HCT116 (cell line): ENCODE data around the gene MOB4. TPM values are rescaled to one million over a fixed set of nuclear protein-coding genes. Genes with fewer than 3 reads are reported as not detected.
A peak's percentile ranks its signal among the peaks of the same experiment; 100 is the strongest.

Experiments used
- ATAC-seq: fragments of 200-7000 bp; cut with Tn5 transposase; 2 replicates; pipeline ENCODE4 v1.9.1; 2020; ENCODE audit warnings: mild to moderate bottlenecking, moderate library complexity
- BruUV-seq: library from RNA; stranded (reverse); fragments of 400-500 nt; replicated peaks from 2 replicates; lab custom pipeline; 2021; lab: Mats Ljungman, UMichigan
- CTCF ChIA-PET: fragments of 300-600 bp; sonication (Branson Sonifier 250); formaldehyde crosslinking; loops from one replicate; lab custom pipeline; 2021; ENCODE audit warnings: antibody characterized with exemption; lab: Charles Lee
- POLR2A ChIA-PET: fragments of 300-600, 350-600 bp; sonication (Branson Sonifier 250); formaldehyde crosslinking; loops from one replicate; lab custom pipeline; 2021; ENCODE audit warnings: antibody characterized with exemption; lab: Charles Lee
- RAD21 ChIA-PET, 2 experiments: fragments of 300-600 bp; sonication (Branson Sonifier 250); formaldehyde crosslinking; loops; one replicate each; lab custom pipeline; 2023; ENCODE audit warnings: low total read pairs in 2 of 2; ENCODE audit not compliant: uncharacterized antibody in 2 of 2, unreplicated experiment in 2 of 2, low non-redundant PET in 1 of 2; lab: Charles Lee
- DNase-seq: peaks from one replicate; pipeline ENCODE4 v3.0.0-alpha.2; 2010; ENCODE audit warnings: low read depth, low spot score
- H2AFZ ChIP-seq: fragments of 200-600 bp; shearing (Covaris generic), sonication (generic); 2 replicates; pipeline ENCODE4 v1.6.1; 2017; ENCODE audit warnings: low read depth, mixed run types, mixed read lengths, antibody characterized with exemption, low read length; ENCODE audit not compliant: poor library complexity, severe bottlenecking
- H3K27ac ChIP-seq: 2 replicates; pipeline ENCODE4 v1.5.1; 2012; ENCODE audit warnings: low read depth, low read length
- H3K27me3 ChIP-seq: fragments of 200-600 bp; sonication (generic); 2 replicates; pipeline ENCODE4 v1.6.1; 2016; ENCODE audit warnings: mixed run types, low read length, mixed read lengths; ENCODE audit not compliant: insufficient read depth
- H3K36me3 ChIP-seq, 2 experiments: fragments of 200-500 bp in 1 of 2; fragments of 200-600 bp in 1 of 2; sonication (Bioruptor generic) in 1 of 2; sonication (generic) in 1 of 2; 2 replicates each; pipeline versions ENCODE4 v1.5.1 to v1.6.1; 2014 to 2016; ENCODE audit warnings: low read length in 2 of 2, inconsistent platforms in 1 of 2, mixed read lengths in 1 of 2, mixed run types in 1 of 2; ENCODE audit not compliant: insufficient read depth in 2 of 2, control insufficient read depth in 1 of 2
- H3K4me1 ChIP-seq, 2 experiments: fragments of 200-600 bp in 1 of 2; sonication (generic) in 1 of 2; 2 replicates each; pipeline versions ENCODE4 v1.5.1 to v1.6.1; 2012 to 2017; ENCODE audit warnings: low read length in 2 of 2, inconsistent platforms in 1 of 2, mild to moderate bottlenecking in 1 of 2, mixed read lengths in 1 of 2, mixed run types in 1 of 2, moderate library complexity in 1 of 2; ENCODE audit not compliant: insufficient read depth in 2 of 2, control insufficient read depth in 1 of 2
- H3K4me2 ChIP-seq: fragments of 200-600 bp; sonication (generic); 2 replicates; pipeline ENCODE4 v1.6.1; 2017; ENCODE audit warnings: mixed run types, low read length, mixed read lengths
- H3K4me3 ChIP-seq, 2 experiments: fragments of 200-600 bp in 1 of 2; sonication (generic) in 1 of 2; replicated peaks in 1 of 2; 2 replicates each; pipeline ENCODE4 v1.5.1; 2011 to 2016; ENCODE audit warnings: low read length in 2 of 2, control low read depth in 1 of 2, low read depth in 1 of 2, mild to moderate bottlenecking in 1 of 2, mixed read lengths in 1 of 2, mixed run types in 1 of 2
- H3K79me2 ChIP-seq: fragments of 200-600 bp; sonication (generic); 2 replicates; pipeline ENCODE4 v1.6.1; 2017; ENCODE audit warnings: mild to moderate bottlenecking, mixed run types, low read length, moderate library complexity, mixed read lengths; ENCODE audit not compliant: insufficient read depth
- H3K9ac ChIP-seq: fragments of 200-600 bp; sonication (generic); 2 replicates; pipeline ENCODE4 v1.6.1; 2016; ENCODE audit warnings: low read length, mixed read lengths
- H3K9me2 ChIP-seq: fragments of 200-600 bp; sonication (generic), shearing (Covaris generic); 2 replicates; pipeline ENCODE4 v1.6.1; 2017; ENCODE audit warnings: mixed run types, mild to moderate bottlenecking, moderate library complexity; ENCODE audit not compliant: insufficient read depth
- H3K9me3 ChIP-seq, 2 experiments: fragments of 200-500 bp in 1 of 2; fragments of 200-600 bp in 1 of 2; sonication (Bioruptor generic) in 1 of 2; sonication (generic) in 1 of 2; 2 replicates each; pipeline ENCODE4 v1.6.1; 2014 to 2017; ENCODE audit warnings: low read length in 2 of 2, mixed read lengths in 2 of 2, inconsistent platforms in 1 of 2, low read depth in 1 of 2, mild to moderate bottlenecking in 1 of 2, mixed run types in 1 of 2, moderate library complexity in 1 of 2; ENCODE audit not compliant: control insufficient read depth in 1 of 2, insufficient read depth in 1 of 2
- H4K20me1 ChIP-seq: fragments of 200-600 bp; sonication (generic), shearing (Covaris generic); 2 replicates; pipeline ENCODE4 v1.6.1; 2017; ENCODE audit warnings: mixed run types, mild to moderate bottlenecking, moderate library complexity; ENCODE audit not compliant: insufficient read depth
- CBX3 ChIP-seq: IDR thresholded peaks from 2 replicates; pipeline ENCODE4 v1.6.1; 2012; ENCODE audit warnings: low read depth
- CTCF ChIP-seq, 3 experiments: fragments of 200-600 bp in 1 of 3; sonication (generic) in 1 of 3; IDR thresholded peaks in 2 of 3; conservative IDR thresholded peaks in 1 of 3; 2 replicates each; pipeline ENCODE4 v1.5.1; 2012 to 2017; ENCODE audit warnings: low read depth in 2 of 3, low read length in 2 of 3, antibody characterized with exemption in 1 of 3, borderline replicate concordance in 1 of 3, control low read depth in 1 of 3, mild to moderate bottlenecking in 1 of 3, mixed read lengths in 1 of 3, mixed run types in 1 of 3, moderate library complexity in 1 of 3; ENCODE audit not compliant: insufficient read depth in 1 of 3
- EGR1 ChIP-seq: IDR thresholded peaks from 2 replicates; pipeline ENCODE4 v1.6.1; 2012; ENCODE audit warnings: low read depth
- ELF1 ChIP-seq: IDR thresholded peaks from 2 replicates; pipeline ENCODE4 v1.6.1; 2012; ENCODE audit warnings: low read depth, borderline replicate concordance
- EZH2 ChIP-seq: fragments of 200-600 bp; sonication (generic); IDR thresholded peaks from 2 replicates; pipeline ENCODE4 v1.6.1; 2017; ENCODE audit warnings: antibody characterized with exemption, mixed run types
- EZH2phosphoT487 ChIP-seq: fragments of 200-600 bp; IDR thresholded peaks from 2 replicates; pipeline ENCODE4 v1.6.1; 2018; ENCODE audit warnings: antibody characterized with exemption, borderline replicate concordance
- FOSL1 ChIP-seq: IDR thresholded peaks from 2 replicates; pipeline ENCODE4 v1.6.1; 2012; ENCODE audit warnings: low read depth
- JUND ChIP-seq: IDR thresholded peaks from 2 replicates; pipeline ENCODE4 v1.6.1; 2012
- MAX ChIP-seq: IDR thresholded peaks from 2 replicates; pipeline ENCODE4 v1.6.1; 2012
- POLR2AphosphoS5 ChIP-seq: IDR thresholded peaks from 2 replicates; pipeline ENCODE4 v1.6.1; 2011; ENCODE audit warnings: mild to moderate bottlenecking, low read depth, low read length, moderate library complexity
- RAD21 ChIP-seq: IDR thresholded peaks from 2 replicates; pipeline ENCODE4 v1.6.1; 2012; ENCODE audit warnings: low read depth, mild to moderate bottlenecking
- SIN3A ChIP-seq: IDR thresholded peaks from 2 replicates; pipeline ENCODE4 v1.6.1; 2012; ENCODE audit warnings: low read depth
- SP1 ChIP-seq: IDR thresholded peaks from 2 replicates; pipeline ENCODE4 v1.6.1; 2012; ENCODE audit warnings: low read depth
- SRF ChIP-seq: IDR thresholded peaks from 2 replicates; pipeline ENCODE4 v1.6.1; 2012; ENCODE audit warnings: low read depth
- TCF7L2 ChIP-seq: IDR thresholded peaks from 2 replicates; pipeline ENCODE4 v1.7.0; 2011; ENCODE audit warnings: borderline replicate concordance, inconsistent platforms; ENCODE audit not compliant: insufficient read depth, insufficient read length; ENCODE audit errors: extremely low read depth
- YY1 ChIP-seq: IDR thresholded peaks from 2 replicates; pipeline ENCODE4 v1.6.1; 2011; ENCODE audit warnings: low read length, low read depth, moderate library complexity, mild to moderate bottlenecking; ENCODE audit not compliant: insufficient replicate concordance; ENCODE audit errors: extremely low read depth
- intact Hi-C: fragments of 100-400 bp; cut with micrococcal nuclease; formaldehyde crosslinking; loops from 2 replicates; pipeline ENCODE4 v1.10.0; 2022
- total RNA-seq: library from RNA; stranded (reverse); gene quantifications from one replicate; pipeline ENCODE4 v1.2.1, GENCODE V29; 2021; ENCODE audit not compliant: unreplicated experiment
- TF ChIP-seq, protein P1 (sequence below): IDR thresholded peaks from 2 replicates; pipeline ENCODE4 v1.6.1; 2012
- TF ChIP-seq, protein P2 (sequence below): IDR thresholded peaks from 2 replicates; pipeline ENCODE4 v1.6.1; 2012; ENCODE audit warnings: low read depth

Gene MOB4
- total RNA-seq, 1 experiment from 2014 or later: 24.4 TPM

GRCh38 chr2:197499594-197500502 is 16.0 kb upstream of the MOB4 start, which contains the start of the genes HSPD1 and HSPE1:
Gene HSPD1 (minus strand): TSS chr2:197499840. CDS start chr2:197498848, 992 bp downstream.
Gene HSPE1 (plus strand): TSS chr2:197500379. CDS start chr2:197500437, 58 bp downstream.
- Histone ChIP-seq H2AFZ (no peak within 1 kb of the TSS), H3K4me2 (peak within 1 kb of the TSS; percentile 67), H3K9me2 (no peaks in the 10 kb centered on the region), H3K4me1 (peaks cover 7 to 29% of the 10 kb centered on the region in 2 experiments; a peak in 3 of 4 replicates), H4K20me1 (peaks cover 56% of the 10 kb centered on the region; the same call in 1 of the 2 replicates), H3K27me3 (no peaks in the 10 kb centered on the region), H3K9ac (peak within 1 kb of the TSS; percentile 90), H3K9me3 (no peaks in the 10 kb centered on the region), H3K79me2 (peaks cover 95% of the 10 kb centered on the region), H3K36me3 (peaks cover 46 to 86% of the 10 kb centered on the region in 2 experiments), H3K4me3 (peak within 1 kb of the TSS; percentile 81 to 83), H3K27ac (peak within 1 kb of the TSS; percentile 98)
- DNase-seq (peak; percentile 99), ATAC-seq (peak; percentile 83)
- POLR2A ChIA-PET: interaction anchor here (0.6 to 2.0 kb wide), 15 partner anchors 9 to 483 kb away, joined by 3 to 25 read pairs (median 4); partner anchors contain the start of genes COQ10B, MARS2 and MOB4
- RAD21 ChIA-PET: interaction anchor here in 1 of 2 experiments (1.3 kb wide), 1 partner anchor 100 kb away, joined by 3 read pairs; no protein-coding TSS in a partner anchor
- intact Hi-C loops: loop anchor here (1.0 to 10.0 kb wide), 2 partner anchors 47 to 205 kb away; partner anchors contain the start of genes COQ10B and MARS2
- no TSS peak for BruUV-seq
- CTCF ChIA-PET: interaction anchor here (1.0 kb wide), 1 partner anchor 100 kb away, joined by 4 read pairs; no protein-coding TSS in a partner anchor
- TF ChIP-seq RAD21 (no peak; the same call in 1 of the 2 replicates), FOSL1 (0 out of 2 replicates have a peak, but pooled peaks have one; percentile 4), EGR1 (peak; percentile 64), POLR2AphosphoS5 (peak; percentile 99), EZH2phosphoT487 (no peak), TCF7L2 (peak; percentile 83), MAX (peak; percentile 91), SP1 (peak; percentile 94), CBX3 (peak; percentile 69; the same call in 1 of the 2 replicates), CTCF (IDR thresholded peaks at IDR 0.05 in 2 of 3, conservative IDR thresholded peaks at IDR 0.05 in 1 of 3; ENCODE audit: borderline replicate concordance in 1 of 3, insufficient read depth in 1 of 3, low read depth in 2 of 3, low read length in 2 of 3) (no peak), EZH2 (no peak), SRF (peak; percentile 53; the same call in 1 of the 2 replicates), ELF1 (peak; percentile 88), YY1 (peak; percentile 83), JUND (no peak; the same call in 1 of the 2 replicates), SIN3A (peak; percentile 76)
- TF ChIP-seq, protein P1, sequence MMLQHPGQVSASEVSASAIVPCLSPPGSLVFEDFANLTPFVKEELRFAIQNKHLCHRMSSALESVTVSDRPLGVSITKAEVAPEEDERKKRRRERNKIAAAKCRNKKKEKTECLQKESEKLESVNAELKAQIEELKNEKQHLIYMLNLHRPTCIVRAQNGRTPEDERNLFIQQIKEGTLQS: no peak
- TF ChIP-seq, protein P2, sequence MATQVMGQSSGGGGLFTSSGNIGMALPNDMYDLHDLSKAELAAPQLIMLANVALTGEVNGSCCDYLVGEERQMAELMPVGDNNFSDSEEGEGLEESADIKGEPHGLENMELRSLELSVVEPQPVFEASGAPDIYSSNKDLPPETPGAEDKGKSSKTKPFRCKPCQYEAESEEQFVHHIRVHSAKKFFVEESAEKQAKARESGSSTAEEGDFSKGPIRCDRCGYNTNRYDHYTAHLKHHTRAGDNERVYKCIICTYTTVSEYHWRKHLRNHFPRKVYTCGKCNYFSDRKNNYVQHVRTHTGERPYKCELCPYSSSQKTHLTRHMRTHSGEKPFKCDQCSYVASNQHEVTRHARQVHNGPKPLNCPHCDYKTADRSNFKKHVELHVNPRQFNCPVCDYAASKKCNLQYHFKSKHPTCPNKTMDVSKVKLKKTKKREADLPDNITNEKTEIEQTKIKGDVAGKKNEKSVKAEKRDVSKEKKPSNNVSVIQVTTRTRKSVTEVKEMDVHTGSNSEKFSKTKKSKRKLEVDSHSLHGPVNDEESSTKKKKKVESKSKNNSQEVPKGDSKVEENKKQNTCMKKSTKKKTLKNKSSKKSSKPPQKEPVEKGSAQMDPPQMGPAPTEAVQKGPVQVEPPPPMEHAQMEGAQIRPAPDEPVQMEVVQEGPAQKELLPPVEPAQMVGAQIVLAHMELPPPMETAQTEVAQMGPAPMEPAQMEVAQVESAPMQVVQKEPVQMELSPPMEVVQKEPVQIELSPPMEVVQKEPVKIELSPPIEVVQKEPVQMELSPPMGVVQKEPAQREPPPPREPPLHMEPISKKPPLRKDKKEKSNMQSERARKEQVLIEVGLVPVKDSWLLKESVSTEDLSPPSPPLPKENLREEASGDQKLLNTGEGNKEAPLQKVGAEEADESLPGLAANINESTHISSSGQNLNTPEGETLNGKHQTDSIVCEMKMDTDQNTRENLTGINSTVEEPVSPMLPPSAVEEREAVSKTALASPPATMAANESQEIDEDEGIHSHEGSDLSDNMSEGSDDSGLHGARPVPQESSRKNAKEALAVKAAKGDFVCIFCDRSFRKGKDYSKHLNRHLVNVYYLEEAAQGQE: no peak
